H9 (cell line): Measurements from ENCODE around the gene SRBD1. TPM values are rescaled to one million over a fixed set of nuclear protein-coding genes. Genes with fewer than 3 reads are reported as not detected.

Experiments
- DNase-seq: peaks from one replicate; pipeline ENCODE4 v3.0.0-alpha.2; 2017
- H2AFZ ChIP-seq: one replicate; pipeline ENCODE4 v1.6.1; 2013; ENCODE audit warnings: mild to moderate bottlenecking, low read length, control low read depth, moderate library complexity
- H2AK5ac ChIP-seq: 2 replicates; pipeline ENCODE4 v1.6.1; 2013; ENCODE audit warnings: low read length, control low read depth, mixed read lengths; ENCODE audit not compliant: insufficient read length
- H2BK120ac ChIP-seq: one replicate; pipeline ENCODE4 v1.6.1; 2013; ENCODE audit warnings: low read depth, mild to moderate bottlenecking, low read length, control low read depth, inconsistent platforms; ENCODE audit not compliant: poor library complexity, severe bottlenecking
- H2BK12ac ChIP-seq: 2 replicates; pipeline ENCODE4 v1.6.1; 2013; ENCODE audit warnings: low read length, control low read depth, mixed read lengths, low read depth; ENCODE audit not compliant: insufficient read length
- H2BK15ac ChIP-seq: 2 replicates; pipeline ENCODE4 v1.6.1; 2013; ENCODE audit warnings: low read depth, low read length, control low read depth
- H2BK20ac ChIP-seq: one replicate; pipeline ENCODE4 v1.6.1; 2013; ENCODE audit warnings: low read depth, mild to moderate bottlenecking, low read length, control low read depth, inconsistent platforms; ENCODE audit not compliant: poor library complexity, severe bottlenecking
- H2BK5ac ChIP-seq: 2 replicates; pipeline ENCODE4 v1.6.1; 2013; ENCODE audit warnings: low read length, control low read depth, mixed read lengths; ENCODE audit not compliant: insufficient read length
- H3K14ac ChIP-seq: 2 replicates; pipeline ENCODE4 v1.6.1; 2013; ENCODE audit warnings: low read length, control low read depth; ENCODE audit not compliant: insufficient read depth
- H3K18ac ChIP-seq: 2 replicates; pipeline ENCODE4 v1.6.1; 2013; ENCODE audit warnings: low read depth, mild to moderate bottlenecking, mixed read lengths, low read length, control low read depth; ENCODE audit not compliant: insufficient read length
- H3K23ac ChIP-seq: 2 replicates; pipeline ENCODE4 v1.6.1; 2013; ENCODE audit warnings: low read length, control low read depth, mixed read lengths, low read depth; ENCODE audit not compliant: insufficient read length
- H3K23me2 ChIP-seq: 2 replicates; pipeline ENCODE4 v1.6.1; 2013; ENCODE audit warnings: low read depth, mild to moderate bottlenecking, mixed read lengths, low read length, control low read depth; ENCODE audit not compliant: insufficient read length, poor library complexity, severe bottlenecking
- H3K27ac ChIP-seq: 2 replicates; pipeline ENCODE4 v1.5.1; 2013; ENCODE audit warnings: low read length, control low read depth, mixed read lengths, low read depth; ENCODE audit not compliant: insufficient read length
- H3K27me3 ChIP-seq: 2 replicates; pipeline ENCODE4 v1.6.1; 2013; ENCODE audit warnings: low read length, control low read depth, inconsistent platforms; ENCODE audit not compliant: insufficient read depth
- H3K4ac ChIP-seq: 2 replicates; pipeline ENCODE4 v1.6.1; 2013; ENCODE audit warnings: low read depth, mild to moderate bottlenecking, control low read depth, inconsistent platforms, low read length, moderate library complexity
- H3K4me1 ChIP-seq: 2 replicates; pipeline ENCODE4 v1.6.1; 2013; ENCODE audit warnings: low read length, control low read depth, inconsistent platforms; ENCODE audit not compliant: insufficient read depth
- H3K4me2 ChIP-seq: 2 replicates; pipeline ENCODE4 v1.6.1; 2013; ENCODE audit warnings: low read length, control low read depth, mixed read lengths; ENCODE audit not compliant: insufficient read length, insufficient read depth
- H3K56ac ChIP-seq: 2 replicates; pipeline ENCODE4 v1.6.1; 2013; ENCODE audit warnings: low read depth, mild to moderate bottlenecking, mixed read lengths, low read length, control low read depth; ENCODE audit not compliant: insufficient read length
- H3K79me1 ChIP-seq: 2 replicates; pipeline ENCODE4 v1.6.1; 2013; ENCODE audit warnings: low read depth, mild to moderate bottlenecking, moderate library complexity, low read length, control low read depth, inconsistent platforms; ENCODE audit not compliant: insufficient read depth, poor library complexity, severe bottlenecking
- H3K79me2 ChIP-seq: 2 replicates; pipeline ENCODE4 v1.6.1; 2013; ENCODE audit warnings: low read length, control low read depth, inconsistent platforms; ENCODE audit not compliant: insufficient read depth
- H3K9ac ChIP-seq: 2 replicates; pipeline ENCODE4 v1.6.1; 2013; ENCODE audit warnings: low read length, control low read depth, mixed read lengths; ENCODE audit not compliant: insufficient read length; ENCODE audit errors: extremely low read depth
- H3K9me3 ChIP-seq: one replicate; pipeline ENCODE4 v1.6.1; 2013; ENCODE audit warnings: low read depth, low read length, inconsistent platforms; ENCODE audit not compliant: control insufficient read depth
- H3T11ph ChIP-seq: one replicate; pipeline ENCODE4 v1.6.1; 2013; ENCODE audit warnings: mild to moderate bottlenecking, low read length, control low read depth, inconsistent platforms
- H4K20me1 ChIP-seq: one replicate; pipeline ENCODE4 v1.6.1; 2013; ENCODE audit not compliant: control insufficient read depth, insufficient read length, insufficient read depth
- H4K5ac ChIP-seq: 2 replicates; pipeline ENCODE4 v1.6.1; 2013; ENCODE audit warnings: low read depth, mild to moderate bottlenecking, mixed read lengths, low read length, control low read depth; ENCODE audit not compliant: insufficient read length
- H4K8ac ChIP-seq: replicated peaks from 2 replicates; pipeline ENCODE4 v1.6.1; 2013; ENCODE audit warnings: low read length, control low read depth, mixed read lengths, low read depth; ENCODE audit not compliant: insufficient read length
- H4K91ac ChIP-seq: 2 replicates; pipeline ENCODE4 v1.6.1; 2013; ENCODE audit warnings: low read depth, mild to moderate bottlenecking, moderate library complexity, mixed read lengths, low read length, control low read depth; ENCODE audit not compliant: insufficient read length
- H3K27ac Mint-ChIP-seq, 3 experiments: 2 replicates in 2 of 3; 3 replicates in 1 of 3; pipeline ENCODE4 v1.8.0; 2020 to 2021; ENCODE audit warnings: mixed read lengths in 3 of 3, mild to moderate bottlenecking in 1 of 3, moderate library complexity in 1 of 3
- H3K27me3 Mint-ChIP-seq: 2 replicates; pipeline ENCODE4 v1.8.0; 2021; ENCODE audit warnings: low read depth, mild to moderate bottlenecking, moderate library complexity, mixed read lengths
- H3K36me3 Mint-ChIP-seq, 3 experiments: 2 replicates in 2 of 3; 3 replicates in 1 of 3; pipeline ENCODE4 v1.8.0; 2020 to 2021; ENCODE audit warnings: low read depth in 3 of 3, mixed read lengths in 3 of 3; ENCODE audit not compliant: insufficient read depth in 1 of 3
- H3K4me1 Mint-ChIP-seq, 2 experiments: 2 replicates each; pipeline ENCODE4 v1.8.0; 2020; ENCODE audit warnings: mixed read lengths in 2 of 2
- H3K4me3 Mint-ChIP-seq, 2 experiments: 2 replicates in 1 of 2; 3 replicates in 1 of 2; pipeline ENCODE4 v1.8.0; 2020 to 2021; ENCODE audit warnings: mild to moderate bottlenecking in 2 of 2, mixed read lengths in 2 of 2, moderate library complexity in 1 of 2
- H3K9me3 Mint-ChIP-seq, 2 experiments: 2 replicates in 1 of 2; 3 replicates in 1 of 2; pipeline ENCODE4 v1.8.0; 2020; ENCODE audit warnings: mild to moderate bottlenecking in 2 of 2, mixed read lengths in 2 of 2, moderate library complexity in 1 of 2
- CTCF ChIP-seq: fragments of 200-600 bp; sonication (generic); conservative IDR thresholded peaks from 3 replicates; pipeline ENCODE4 v1.8.0; 2021; ENCODE audit warnings: antibody characterized with exemption, mild to moderate bottlenecking
- WGBS: extraction: QIAGEN DNeasy Blood & Tissue Kit; methylation state at CpG from one replicate; pipeline ENCODE4 v1.1.7; 2013; ENCODE audit warnings: missing lambda C conversion rate, low lambda C conversion rate, mixed read lengths; ENCODE audit not compliant: insufficient read length; ENCODE audit errors: extremely low coverage; 5-methylcytosine and 5-hydroxymethylcytosine counted together
- total RNA-seq: library from RNA; stranded (reverse); gene quantifications from 2 replicates; pipeline ENCODE4 v1.2.1, GENCODE V29; 2021

The SRBD1 gene
- total RNA-seq, 1 experiment from 2014 or later, result 18.3 TPM

- peaks cover 34 to 38% of the 10 kb centered on the region in 2 experiments for H3K4me1 Mint-ChIP-seq
- Histone ChIP-seq H2BK12ac (no peak overlapping the region), H3K27ac (no peak overlapping the region), H4K8ac (no peak overlapping the region), H3K27me3 (no peaks in the 10 kb centered on the region), H3K4me1 (peaks cover 10% of the 10 kb centered on the region; the same call in 1 of the 2 replicates), H2BK120ac (no peak overlapping the region), H2AFZ (no peak overlapping the region), H3K4ac (no peak overlapping the region), H2BK5ac (no peak overlapping the region), H2BK20ac (no peak overlapping the region), H4K5ac (no peak overlapping the region), H3K79me2 (no peaks in the 10 kb centered on the region), H3T11ph (no peak overlapping the region), H4K91ac (no peak overlapping the region), H3K23me2 (no peaks in the 10 kb centered on the region), H3K4me2 (no peak overlapping the region), H3K18ac (no peak overlapping the region), H3K9ac (no peak overlapping the region), H3K14ac (no peak overlapping the region), H3K23ac (peak overlapping the region; percentile 57), H4K20me1 (no peaks in the 10 kb centered on the region), H3K79me1 (no peaks in the 10 kb centered on the region), H3K9me3 (no peaks in the 10 kb centered on the region), H3K56ac (no peak overlapping the region), H2AK5ac (no peak overlapping the region), H2BK15ac (no peak overlapping the region)
- H3K4me3 Mint-ChIP-seq, result no peak overlapping the region
- WGBS, result no CpG with 5 or more reads among the region's 1 CpG
- no peaks in the 10 kb centered on the region for H3K27me3 Mint-ChIP-seq
- TF ChIP-seq CTCF, result no peak
- peaks cover 0 to 4% (median 3%) of the 10 kb centered on the region in 3 experiments; a peak in 5 of 7 replicates for H3K36me3 Mint-ChIP-seq
- no peaks in the 10 kb centered on the region for H3K9me3 Mint-ChIP-seq
- no peak for DNase-seq
- no peak overlapping the region for H3K27ac Mint-ChIP-seq
Measured at GRCh38 chr2:45396671-45397070, 214.4 kb downstream of the SRBD1 start.
